ENCODE data around the gene ZNF330.

DNA sequence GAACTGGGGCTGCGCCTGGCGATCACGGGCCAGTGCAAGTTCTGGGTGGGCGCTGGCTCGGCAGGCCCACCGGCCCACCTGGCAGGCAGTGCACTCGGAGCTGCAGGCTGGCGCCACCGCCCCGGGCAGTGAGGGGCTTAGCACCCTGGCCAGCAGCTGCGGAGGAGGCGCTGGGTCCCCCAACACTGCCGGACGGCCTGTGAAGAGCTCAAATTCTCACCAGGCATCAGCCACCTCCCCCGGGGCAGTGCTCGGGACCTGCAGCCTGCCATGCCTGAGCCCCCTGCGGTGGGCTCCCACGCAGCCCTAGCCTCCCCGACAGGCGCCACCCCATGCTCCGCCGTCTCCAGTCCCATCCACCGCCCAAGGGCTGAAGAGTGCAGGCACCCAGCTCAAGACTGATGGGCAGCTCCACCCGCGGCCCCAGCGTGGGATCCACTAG is 7.1 kb upstream of the ZNF330 start:
- TF ChIP-seq, protein P1, sequence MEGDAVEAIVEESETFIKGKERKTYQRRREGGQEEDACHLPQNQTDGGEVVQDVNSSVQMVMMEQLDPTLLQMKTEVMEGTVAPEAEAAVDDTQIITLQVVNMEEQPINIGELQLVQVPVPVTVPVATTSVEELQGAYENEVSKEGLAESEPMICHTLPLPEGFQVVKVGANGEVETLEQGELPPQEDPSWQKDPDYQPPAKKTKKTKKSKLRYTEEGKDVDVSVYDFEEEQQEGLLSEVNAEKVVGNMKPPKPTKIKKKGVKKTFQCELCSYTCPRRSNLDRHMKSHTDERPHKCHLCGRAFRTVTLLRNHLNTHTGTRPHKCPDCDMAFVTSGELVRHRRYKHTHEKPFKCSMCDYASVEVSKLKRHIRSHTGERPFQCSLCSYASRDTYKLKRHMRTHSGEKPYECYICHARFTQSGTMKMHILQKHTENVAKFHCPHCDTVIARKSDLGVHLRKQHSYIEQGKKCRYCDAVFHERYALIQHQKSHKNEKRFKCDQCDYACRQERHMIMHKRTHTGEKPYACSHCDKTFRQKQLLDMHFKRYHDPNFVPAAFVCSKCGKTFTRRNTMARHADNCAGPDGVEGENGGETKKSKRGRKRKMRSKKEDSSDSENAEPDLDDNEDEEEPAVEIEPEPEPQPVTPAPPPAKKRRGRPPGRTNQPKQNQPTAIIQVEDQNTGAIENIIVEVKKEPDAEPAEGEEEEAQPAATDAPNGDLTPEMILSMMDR (conservative IDR thresholded peaks at IDR 0.05; ENCODE audit: low read depth, low read length) = no peak
- TF ChIP-seq RFX5 (IDR thresholded peaks at IDR 0.05; ENCODE audit: low read depth, low read length) (no peak), POLR2A (IDR thresholded peaks at IDR 0.05; ENCODE audit: low read depth, low read length) (no peak), BHLHE40 (IDR thresholded peaks at IDR 0.05; ENCODE audit: low read depth, low read length) (no peak), MXI1 (IDR thresholded peaks at IDR 0.05; ENCODE audit: borderline replicate concordance, low read depth, low read length) (no peak), SMC3 (IDR thresholded peaks at IDR 0.05; ENCODE audit: low read depth, low read length) (no peak), MAFK (IDR thresholded peaks at IDR 0.05; ENCODE audit: low read depth, low read length) (no peak), RCOR1 (IDR thresholded peaks at IDR 0.05; ENCODE audit: insufficient replicate concordance, low read length) (no peak)
- TF ChIP-seq, protein P2, sequence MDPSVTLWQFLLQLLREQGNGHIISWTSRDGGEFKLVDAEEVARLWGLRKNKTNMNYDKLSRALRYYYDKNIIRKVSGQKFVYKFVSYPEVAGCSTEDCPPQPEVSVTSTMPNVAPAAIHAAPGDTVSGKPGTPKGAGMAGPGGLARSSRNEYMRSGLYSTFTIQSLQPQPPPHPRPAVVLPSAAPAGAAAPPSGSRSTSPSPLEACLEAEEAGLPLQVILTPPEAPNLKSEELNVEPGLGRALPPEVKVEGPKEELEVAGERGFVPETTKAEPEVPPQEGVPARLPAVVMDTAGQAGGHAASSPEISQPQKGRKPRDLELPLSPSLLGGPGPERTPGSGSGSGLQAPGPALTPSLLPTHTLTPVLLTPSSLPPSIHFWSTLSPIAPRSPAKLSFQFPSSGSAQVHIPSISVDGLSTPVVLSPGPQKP (IDR thresholded peaks at IDR 0.05; ENCODE audit: borderline replicate concordance, low read depth, low read length) = no peak
- TF ChIP-seq, protein P3, sequence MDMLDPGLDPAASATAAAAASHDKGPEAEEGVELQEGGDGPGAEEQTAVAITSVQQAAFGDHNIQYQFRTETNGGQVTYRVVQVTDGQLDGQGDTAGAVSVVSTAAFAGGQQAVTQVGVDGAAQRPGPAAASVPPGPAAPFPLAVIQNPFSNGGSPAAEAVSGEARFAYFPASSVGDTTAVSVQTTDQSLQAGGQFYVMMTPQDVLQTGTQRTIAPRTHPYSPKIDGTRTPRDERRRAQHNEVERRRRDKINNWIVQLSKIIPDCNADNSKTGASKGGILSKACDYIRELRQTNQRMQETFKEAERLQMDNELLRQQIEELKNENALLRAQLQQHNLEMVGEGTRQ (IDR thresholded peaks at IDR 0.05; ENCODE audit: low read depth, low read length) = no peak

Data from IMR-90 (cell line).